HG03565 (cell line): ENCODE measurements around the gene WIPF2.
"Not testable (repeated sequence)": the region's sequence is repeated elsewhere in the genome, so short reads cannot be mapped to it uniquely, and the experiment has no call there.

Source experiments
- ATAC-seq: cut with Tn5 transposase; IDR thresholded peaks from one replicate; pipeline ENCODE4 v1.9.1; 2021; ENCODE audit warnings: mild to moderate bottlenecking, moderate library complexity; ENCODE audit not compliant: unreplicated experiment

The WIPF2 gene

DNA sequence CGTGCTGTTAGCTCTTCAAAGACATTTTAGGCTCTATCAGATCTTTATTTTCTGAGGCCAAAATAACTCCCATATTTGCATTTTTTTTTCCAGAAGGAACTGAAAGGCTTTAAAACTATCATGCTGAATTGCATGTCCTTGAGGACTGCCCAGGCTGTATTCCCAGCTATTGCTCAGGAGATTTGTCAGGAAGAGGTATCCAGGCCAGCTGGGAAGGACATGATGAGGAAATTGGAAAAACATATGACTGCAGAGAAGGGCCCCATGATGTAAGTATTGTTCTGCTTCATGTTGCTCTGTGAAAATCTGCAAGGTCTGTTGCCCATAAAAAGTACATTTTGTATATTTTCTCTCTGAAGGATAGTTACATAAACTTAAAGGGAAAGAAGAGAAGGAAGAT is 74.3 kb downstream of the WIPF2 start:
- ATAC-seq: no peak

DNA sequence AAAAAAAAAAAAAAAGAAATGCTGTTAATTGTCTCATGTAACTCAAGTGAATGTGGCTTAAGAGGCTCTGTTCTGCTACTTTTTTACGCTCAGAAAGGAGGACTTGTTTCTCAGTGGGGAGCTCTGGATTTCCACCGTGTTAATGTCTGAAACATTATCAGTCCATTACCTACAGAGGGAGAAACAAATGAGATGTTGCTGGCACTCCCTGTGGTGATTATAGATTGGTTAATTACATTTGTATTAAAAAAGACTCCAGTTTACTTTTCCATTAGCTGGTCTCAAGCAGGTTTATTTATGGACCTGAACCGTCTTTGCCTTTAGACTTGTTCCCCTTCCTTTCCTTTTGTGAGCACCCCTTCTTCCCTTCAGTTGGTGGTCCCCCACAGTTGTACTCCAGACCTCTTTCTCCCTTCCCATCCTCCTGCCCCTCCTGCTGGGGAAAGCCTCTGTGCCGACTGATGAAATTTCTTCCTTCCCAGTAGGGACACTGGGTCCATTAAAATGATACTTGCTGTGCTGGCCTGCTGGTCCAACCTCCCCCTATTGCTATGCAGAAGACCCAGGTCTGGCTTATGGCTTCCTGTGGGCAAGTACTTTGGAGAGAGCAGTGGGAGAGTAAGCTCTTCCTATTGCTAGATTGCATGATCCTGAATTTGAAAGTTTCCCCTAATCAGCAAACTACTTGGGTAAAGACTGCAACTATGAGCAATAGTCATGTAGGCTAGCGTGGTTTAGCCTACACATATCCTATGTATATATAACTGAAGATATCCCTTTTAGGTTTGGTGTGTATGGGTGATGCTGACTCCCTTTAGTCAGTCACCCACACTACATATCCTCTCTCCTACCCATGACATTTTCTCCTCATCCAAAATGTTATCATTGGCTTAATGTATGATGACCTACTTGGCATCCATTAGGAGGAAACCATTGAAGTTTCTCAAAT is 76.7 kb downstream of the WIPF2 start:
- ATAC-seq: no peak

DNA sequence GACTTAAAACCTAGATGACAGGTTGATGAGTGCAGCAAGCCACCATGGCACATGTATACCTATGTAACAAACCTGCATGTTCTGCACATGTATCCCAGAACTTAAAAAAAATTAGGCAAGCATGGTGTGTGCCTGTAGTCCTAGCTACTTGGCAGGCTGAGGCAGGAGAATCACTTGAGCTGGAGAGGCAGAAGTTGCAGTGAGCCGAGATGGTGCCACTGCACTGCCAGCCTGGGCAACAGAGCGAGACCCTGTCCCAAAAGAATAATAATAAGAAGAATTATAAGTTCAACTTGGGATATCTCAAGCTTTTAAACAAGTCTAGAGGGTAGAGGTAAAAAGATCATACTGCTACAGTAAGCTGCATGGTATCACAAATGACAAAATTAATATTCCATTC is 78.4 kb downstream of the WIPF2 start:
- ATAC-seq: no peak

- no peak for ATAC-seq
Measured at GRCh38 chr17:40298726-40299125, 79.6 kb downstream of the WIPF2 start.

GRCh38 chr17:40299159-40299757 is 80.2 kb downstream of the WIPF2 start:
- not testable (repeated sequence) for ATAC-seq

- ATAC-seq: no peak
Measured at GRCh38 chr17:40301315-40301714, 82.2 kb downstream of the WIPF2 start.

DNA sequence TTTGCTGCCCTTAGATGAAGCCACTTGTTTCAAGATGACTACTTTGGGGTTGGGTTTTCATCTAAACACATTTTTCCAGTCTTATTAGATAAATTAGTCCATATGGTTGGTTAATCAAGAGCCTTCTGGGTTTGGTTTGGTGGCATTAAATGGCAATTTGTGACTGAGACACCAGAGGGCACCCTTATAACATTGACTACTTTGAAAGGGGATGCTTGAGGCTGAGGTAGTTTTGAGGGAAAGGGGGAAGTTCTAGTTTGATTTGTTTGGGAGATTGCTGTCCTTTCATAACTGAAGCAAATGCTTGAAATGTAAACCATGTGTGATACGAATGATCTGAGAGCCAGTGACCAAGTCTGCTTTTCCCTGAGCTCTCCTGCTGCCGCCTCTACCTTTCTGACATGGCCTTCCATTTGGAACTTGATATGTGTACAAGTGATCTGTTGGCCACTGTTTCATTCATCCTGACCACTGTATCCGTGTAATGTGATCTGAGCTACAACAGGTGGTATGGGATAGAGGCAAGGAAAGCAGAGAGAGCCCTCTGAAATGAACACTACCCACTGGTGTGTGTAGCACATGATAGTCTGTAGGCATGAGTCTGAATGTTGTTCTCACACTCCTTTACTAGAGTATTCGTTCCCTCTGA is 84.0 kb downstream of the WIPF2 start:
- no peak for ATAC-seq

GRCh38 chr17:40303708-40304551 is 84.8 kb downstream of the WIPF2 start:
- no peak for ATAC-seq

DNA sequence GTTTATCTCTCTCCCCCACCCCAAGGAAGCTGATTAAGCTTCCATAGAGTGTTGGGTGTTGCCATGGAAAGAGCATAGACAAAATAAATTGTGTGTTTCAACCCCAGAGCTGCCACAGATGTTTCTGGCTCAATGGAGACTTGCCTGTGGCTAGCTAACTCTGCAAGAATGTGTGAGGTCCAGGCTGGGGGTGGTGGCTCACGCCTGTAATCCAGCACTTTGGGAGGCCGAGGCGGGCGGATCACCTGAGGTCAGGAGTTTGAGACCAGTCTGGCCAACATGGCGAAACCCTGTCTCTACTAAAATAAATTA is 85.4 kb downstream of the WIPF2 start:
- not testable (repeated sequence) for ATAC-seq

DNA sequence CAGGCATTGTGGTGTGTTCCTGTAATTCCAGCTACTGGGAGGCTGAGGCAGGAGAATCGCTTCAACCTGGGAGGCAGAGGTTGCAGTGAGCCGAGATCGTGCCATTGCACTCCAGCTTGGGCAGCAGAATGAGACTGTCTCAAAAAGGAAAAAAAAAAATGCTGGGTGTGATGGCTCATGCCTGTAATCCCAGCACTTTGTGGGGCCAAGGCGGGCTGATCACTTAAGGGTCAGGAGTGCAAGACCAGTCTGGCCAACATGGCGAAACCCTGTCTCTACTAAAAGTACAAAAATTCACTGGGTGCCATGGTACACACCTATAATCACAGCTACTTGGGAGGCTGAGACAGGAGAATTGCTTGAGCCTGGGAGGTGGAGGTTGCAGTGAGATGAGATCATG is 85.8 kb downstream of the WIPF2 start:
- not testable (repeated sequence) for ATAC-seq

DNA sequence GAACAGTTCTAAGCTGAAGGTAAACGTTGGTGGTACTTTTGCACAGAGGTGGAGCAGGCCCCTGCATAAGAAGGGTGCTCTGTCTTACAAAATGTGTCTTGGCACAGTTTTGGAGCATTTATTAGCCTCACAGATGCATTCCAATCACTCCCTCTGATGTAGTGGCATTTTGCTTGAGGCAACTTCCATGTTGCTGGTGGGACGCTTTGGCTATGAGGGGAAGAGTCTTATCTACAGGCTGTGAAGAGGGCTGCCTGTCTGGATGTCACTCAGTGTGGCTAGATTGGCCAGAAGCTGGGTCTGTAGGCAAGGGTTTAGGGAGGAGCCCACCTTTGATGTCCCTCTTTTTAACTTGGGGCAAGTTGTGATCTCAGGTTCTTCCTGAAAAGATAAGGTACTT is 87.3 kb downstream of the WIPF2 start:
- ATAC-seq: no peak

- no peak for ATAC-seq
Measured at GRCh38 chr17:40307001-40307730, 88.1 kb downstream of the WIPF2 start.

- ATAC-seq: no peak
Measured at GRCh38 chr17:40307740-40308239, 88.7 kb downstream of the WIPF2 start.

DNA sequence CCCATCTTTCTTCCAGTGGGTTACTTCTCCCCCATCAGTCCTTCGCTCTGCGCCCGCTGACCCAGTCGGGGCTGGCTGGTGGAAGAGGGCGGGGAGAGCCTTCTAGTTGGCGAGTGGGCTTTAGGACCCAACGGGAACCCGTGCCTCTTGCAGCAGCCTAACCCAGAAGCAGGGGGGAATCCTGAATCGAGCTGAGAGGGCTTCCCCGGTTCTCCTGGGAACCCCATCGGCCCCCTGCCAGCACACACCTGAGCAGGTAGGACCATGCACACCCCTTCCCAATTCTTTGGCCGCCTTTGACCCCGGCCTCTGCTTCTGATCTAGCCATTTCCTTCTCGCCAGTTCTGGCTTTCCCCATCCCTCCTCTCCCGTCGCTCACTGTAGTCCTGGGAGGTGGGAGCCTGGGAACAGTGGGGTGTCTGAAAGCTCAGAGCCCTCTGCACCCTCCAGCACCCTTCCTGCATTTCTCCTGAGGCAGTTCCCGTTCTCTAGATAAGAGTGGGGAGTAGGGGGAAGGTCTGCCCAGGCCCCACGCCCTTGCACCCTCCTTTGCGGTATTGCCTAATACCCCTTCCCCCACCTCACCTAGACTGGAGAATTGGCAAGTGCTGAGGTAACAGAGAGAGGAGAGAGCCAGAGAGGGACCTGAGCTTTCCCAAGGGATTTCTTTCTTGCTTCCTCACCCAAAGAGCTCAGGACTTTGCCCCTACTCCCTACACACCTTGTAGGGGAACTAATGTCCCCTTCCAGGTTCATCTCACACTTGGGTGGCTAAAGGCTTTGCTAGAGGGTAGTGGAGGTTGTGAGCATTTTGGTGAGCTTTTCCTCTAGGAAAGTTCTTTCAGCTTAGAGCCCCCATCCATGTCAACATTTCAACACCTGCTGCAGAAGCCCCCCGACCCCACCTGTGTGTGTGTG is 90.2 kb downstream of the WIPF2 start, which contains the start of gene RARA:
TSS of gene RARA (plus strand) at position 150 of the 918 bp plus-strand sequence. CDS start 22,039 bp downstream, outside the sequence.
- no peak for ATAC-seq

- ATAC-seq: no peak
Measured at GRCh38 chr17:40309949-40310510, 90.9 kb downstream of the WIPF2 start.

GRCh38 chr17:40310882-40311391 is 91.8 kb downstream of the WIPF2 start:
- ATAC-seq: no peak

DNA sequence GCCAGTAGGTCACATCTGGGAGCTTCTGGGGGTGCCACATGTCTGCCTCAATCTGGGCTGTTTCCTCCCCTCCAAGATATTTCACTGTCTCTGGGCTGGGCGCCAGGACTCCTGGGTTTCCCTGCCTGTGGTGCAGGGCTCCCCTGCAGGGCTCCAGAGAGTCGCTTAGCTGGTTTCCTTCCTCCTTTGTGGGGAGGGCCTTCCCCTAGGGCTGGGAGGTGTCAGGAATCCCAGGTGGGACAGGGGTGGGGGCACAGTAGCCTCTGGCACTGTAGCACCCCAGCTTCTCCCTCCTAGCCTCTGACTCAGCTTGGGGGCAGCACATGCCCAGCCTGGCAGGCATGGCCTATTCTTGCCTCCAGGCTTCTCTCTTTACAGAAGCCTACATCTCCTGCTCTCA is 92.5 kb downstream of the WIPF2 start:
- no peak for ATAC-seq

DNA sequence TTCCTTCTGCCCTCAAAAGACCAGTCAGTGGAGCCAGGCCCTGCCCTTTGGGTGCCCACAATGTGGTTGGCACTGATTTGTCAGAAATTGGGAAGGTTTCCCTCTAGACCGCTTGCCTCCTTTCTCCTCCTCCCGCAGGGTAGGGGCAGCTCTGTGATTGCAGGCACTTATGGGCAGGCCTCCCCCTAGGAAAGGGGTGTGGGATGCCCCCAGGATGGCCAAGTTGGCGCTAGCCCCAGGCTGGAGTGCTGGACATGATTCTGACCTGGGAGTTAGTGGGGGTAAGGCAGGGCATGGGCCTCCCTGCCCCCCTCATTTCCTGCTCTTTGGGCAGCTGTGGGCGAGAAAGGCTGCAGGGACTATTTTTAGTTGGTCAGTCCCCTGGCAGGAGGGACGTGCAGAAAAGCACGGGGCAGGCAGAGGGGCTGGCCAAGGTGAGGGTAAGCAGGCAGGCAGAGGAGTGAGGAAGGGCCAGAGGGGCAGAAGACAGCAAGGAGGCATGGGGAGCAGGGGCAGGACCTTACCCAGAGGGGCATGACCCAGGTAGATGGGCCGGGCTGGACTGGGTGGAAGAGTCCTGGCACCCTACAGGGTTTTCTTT is 93.1 kb downstream of the WIPF2 start:
- no peak for ATAC-seq
